HG03045 (cell line): Measurements from ENCODE around the gene DSG2.

Source experiments
- ATAC-seq: cut with Tn5 transposase; IDR thresholded peaks from one replicate; pipeline ENCODE4 v1.9.1; 2021; ENCODE audit warnings: mild to moderate bottlenecking, moderate library complexity; ENCODE audit not compliant: unreplicated experiment

DSG2 gene

GRCh38 chr18:31551883-31552282, 53.9 kb downstream of the DSG2 start:
- no peak for ATAC-seq

DNA sequence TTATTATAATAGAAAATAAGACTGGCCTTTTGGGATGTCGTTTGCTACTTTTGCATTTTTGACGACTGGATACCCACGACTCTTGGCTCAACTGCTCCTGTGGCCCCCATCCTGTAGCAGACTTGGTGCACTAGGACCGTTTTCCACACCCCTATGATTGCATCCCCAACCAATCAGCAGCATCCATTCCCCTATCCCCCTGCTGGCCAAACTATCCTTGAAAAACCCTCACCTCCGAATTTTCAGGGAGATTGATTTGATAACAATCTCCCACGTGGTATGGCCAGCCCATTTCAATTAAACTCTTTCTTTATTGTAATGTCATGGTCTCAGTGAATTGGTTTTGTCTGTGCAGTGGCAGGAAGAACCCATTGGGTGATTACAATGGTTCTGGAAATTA, 55.8 kb downstream of the DSG2 start:
- ATAC-seq = no peak

- ATAC-seq = no peak
Measured at GRCh38 chr18:31554776-31555175, 56.8 kb downstream of the DSG2 start.

DNA sequence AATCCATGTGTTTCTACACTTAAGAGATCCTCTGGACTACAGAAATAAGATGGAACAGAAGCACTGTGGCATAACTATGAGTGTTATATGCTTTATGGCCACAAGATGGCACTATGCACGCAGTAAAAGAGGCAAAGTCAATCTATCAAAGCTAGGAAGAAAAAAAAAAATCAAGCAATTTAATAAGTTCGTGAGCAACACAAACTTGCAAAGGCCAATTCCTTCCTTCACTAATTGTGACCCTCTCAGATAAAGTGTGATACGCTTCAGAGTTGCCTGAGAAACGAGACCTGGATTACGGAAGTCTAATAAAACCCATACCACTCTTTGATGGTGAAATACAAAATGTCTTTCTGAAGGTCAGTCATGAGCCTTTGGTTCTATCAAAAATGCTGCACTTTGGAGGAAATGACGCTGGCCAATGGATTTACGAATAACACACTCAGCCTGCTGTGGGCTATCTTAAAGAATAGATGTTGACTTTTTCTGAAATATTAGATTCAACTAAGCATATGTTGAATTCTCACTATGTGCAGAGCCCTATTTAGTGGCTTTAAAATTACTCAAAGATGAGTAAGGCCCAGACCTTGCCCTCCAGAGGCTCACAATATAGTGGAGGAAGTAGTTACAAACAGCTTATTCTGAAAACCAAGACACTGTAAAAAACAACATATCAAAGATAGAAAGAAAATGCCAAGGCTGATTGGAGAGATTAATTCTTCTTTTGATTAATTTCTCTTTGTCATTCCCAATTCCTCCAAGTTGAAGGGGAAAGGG, 58.2 kb downstream of the DSG2 start:
- no peak for ATAC-seq

DNA sequence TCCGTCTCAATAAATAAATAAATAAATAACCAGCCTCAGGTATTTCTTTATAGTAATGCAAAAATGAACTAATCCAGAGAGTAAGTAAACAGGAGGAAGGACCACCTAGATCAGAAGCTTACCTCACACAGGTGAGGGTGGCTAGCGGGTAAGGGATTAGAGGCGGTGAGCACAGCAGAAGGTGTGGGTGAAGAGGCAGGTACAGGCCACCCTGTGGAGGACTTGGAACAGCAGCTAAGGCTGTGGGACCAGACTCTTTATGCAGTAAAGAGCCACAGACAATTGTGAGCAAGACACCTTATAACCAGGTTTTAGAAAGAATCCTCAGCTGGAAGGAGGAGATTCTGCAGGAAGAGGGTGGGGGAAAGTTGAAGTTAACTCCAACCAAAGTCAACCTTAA, 59.5 kb downstream of the DSG2 start:
- ATAC-seq = no peak

GRCh38 chr18:31558567-31558966, 60.6 kb downstream of the DSG2 start:
- no peak for ATAC-seq

- no peak for ATAC-seq
Measured at GRCh38 chr18:31562726-31563125, 64.7 kb downstream of the DSG2 start.

- no peak for ATAC-seq
Measured at GRCh38 chr18:31563778-31564177, 65.8 kb downstream of the DSG2 start.

DNA sequence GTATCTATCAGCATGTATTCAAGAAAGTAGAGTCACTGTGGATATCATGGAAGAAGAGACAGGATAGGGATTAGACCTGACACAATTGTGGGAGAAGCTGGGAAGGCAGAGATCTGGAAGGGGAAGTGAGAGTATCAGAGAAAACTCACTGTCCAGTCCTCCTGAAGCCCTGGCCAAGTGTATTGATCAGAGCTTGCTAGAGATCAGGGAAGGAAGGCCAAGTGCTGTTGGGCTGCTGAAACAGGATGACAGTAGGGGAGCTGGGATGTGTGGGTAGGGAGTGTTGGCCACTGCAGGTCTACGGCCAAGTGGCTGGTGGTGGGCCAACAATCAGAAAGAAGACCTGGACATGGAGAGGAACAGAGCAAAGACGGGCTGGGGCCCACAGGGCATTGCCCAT, 67.4 kb downstream of the DSG2 start:
- ATAC-seq = no peak

- ATAC-seq = no peak
Measured at GRCh38 chr18:31565782-31566512, 68.0 kb downstream of the DSG2 start.

GRCh38 chr18:31566576-31567306, 68.8 kb downstream of the DSG2 start:
- no peak for ATAC-seq

DNA sequence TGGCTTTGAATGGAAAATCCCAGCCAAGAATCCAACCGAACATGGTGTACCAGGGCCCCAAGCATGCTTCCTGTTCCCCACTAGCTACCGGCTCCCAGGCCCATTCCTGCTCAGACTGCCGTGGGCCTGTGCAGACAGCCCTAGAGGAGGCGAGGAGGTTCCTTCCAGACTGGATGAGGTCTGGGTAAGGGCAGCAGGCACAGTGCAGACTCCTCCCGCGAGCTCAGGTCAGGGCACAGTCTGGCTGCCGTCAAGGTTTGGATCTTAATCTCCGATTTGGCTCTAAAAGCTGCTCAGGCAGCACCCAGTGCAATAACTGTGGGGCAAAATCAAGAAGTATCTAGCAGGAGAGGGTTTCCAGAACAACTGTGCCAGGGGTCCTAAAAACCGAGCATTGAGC, 74.4 kb downstream of the DSG2 start:
- no peak for ATAC-seq

DNA sequence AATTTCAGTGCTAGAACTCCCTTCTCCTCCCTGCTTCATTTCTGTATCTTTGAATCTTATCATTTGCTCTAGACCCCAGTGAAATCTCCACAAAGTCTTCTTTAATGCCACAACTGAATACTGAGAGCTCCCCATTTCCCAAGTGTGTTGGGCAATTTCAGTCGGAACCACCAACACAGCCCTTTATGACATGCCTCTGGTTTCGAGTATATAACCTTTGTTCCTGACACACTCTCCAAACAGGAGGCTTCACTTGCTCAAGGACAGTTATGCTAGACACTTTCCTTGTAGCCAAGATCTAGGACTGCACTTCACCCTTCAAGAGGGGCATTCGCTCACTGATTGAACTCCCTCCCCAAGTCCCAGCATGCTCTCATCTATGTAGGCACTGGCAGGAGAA, 75.1 kb downstream of the DSG2 start:
- ATAC-seq = no peak

GRCh38 chr18:31574359-31574758, 76.4 kb downstream of the DSG2 start:
- ATAC-seq = no peak

DNA sequence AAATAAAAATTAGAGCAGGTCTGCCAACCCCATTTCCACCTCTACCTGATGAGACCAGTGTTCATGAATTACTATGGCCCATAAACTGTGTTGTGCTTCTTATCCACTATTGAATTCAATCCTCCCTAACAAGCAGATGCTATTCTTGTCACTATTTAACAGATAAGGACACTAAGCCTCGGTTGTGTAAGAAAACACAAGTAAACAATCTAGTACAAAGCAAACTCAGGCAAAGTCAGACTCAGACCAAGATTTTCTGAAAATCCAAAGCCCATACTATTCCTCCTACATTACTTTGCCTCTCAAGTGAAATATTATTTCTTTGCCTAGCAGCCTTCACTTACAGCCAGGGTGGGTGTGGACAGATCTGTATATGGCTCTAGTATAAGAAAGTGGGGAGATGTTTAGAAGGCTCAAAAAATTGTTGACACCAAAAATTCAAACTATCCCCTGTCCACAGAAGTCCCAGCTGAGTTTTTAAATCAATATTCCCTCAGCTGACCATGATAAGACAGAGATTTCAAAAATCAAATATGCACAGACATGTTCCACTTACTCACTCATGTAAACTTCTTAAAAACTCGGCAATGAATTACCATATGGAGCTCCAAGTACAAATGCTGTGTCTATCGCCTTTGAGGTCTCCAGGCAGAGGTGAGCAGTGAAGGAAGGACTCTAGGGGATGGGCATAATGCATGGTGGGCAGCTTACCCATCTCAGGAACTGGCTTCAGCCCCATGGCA, 77.7 kb downstream of the DSG2 start:
- no peak for ATAC-seq

DNA sequence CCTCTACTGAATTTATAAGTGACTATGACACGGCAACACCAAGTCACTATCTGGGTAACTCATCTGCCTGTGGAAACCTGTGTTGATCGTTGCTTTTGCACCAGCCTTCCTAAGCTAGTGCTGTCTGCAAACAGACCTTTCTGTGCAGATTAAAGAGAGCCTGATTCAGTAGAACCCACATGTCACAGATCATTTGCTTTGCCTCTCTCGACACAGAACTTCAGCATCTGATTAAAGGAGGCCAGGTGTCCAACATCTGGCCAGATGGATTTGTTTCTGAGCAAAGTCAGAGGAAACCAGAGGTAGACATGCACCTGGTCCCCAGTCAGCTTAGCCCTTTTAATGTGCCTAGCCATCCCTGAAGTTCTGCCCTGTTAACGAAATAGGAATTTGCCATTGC, 78.7 kb downstream of the DSG2 start:
- no peak for ATAC-seq

GRCh38 chr18:31577195-31577594, 79.2 kb downstream of the DSG2 start:
- ATAC-seq = no peak

- no peak for ATAC-seq
Measured at GRCh38 chr18:31578126-31578525, 80.1 kb downstream of the DSG2 start.

DNA sequence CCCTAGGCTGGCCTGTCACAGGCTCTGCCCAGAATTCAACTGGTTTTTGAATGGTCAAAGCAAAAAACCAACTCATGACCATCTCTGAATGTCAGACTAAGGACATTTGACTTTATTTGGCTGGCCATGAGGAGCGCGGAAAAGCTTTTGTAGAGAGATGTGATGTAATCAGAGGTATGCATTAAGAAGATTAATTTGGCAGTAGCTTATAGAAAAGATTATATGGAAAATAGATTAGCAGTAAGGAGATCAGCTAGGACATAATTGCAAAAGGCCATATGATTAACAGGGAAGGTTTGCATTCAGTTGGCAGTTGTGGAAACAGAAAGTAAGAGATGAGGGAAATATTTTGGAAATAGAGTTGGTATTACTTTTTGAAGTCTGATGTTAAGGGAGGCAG, 81.4 kb downstream of the DSG2 start:
- ATAC-seq = no peak

DNA sequence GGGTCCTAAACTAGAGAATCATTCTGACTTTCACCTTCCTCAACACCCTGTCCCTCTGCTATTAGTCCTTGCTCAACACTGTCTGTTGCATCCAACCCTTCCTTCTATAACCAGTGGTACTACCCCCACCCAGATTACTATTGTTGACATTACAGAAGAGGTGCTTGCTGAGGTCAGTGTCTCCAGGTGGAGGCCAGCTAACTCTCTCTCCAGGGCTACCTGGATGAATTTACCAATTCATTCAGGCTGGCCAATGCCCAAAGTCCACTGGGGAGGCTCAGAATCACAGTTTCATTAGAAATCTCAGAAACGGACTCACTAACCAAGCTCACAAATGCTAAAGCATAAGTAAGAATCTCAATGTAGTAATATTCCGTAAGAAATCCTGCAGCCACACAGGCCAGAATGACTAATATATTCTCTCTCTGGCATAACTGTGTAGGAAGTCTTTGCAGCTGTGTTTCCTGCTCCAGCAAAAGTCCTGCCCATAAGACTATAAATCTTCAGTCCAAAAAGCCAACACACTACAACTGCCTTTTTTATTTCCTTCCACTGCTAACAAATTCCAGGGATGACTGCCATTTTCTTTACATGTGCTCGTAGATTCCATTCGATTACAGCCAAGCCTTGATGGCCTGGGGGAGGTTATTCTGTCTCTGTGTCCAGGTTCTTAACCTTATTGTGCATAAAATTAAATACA, 83.7 kb downstream of the DSG2 start:
- no peak for ATAC-seq
